Activated gamma-delta T cell (primary cell): ENCODE measurements around the gene OGN.
"Not testable (repeated sequence)": the region's sequence is repeated elsewhere in the genome, so short reads cannot be mapped to it uniquely, and the experiment has no call there.

ENCODE experiments used
- DNase-seq: peaks from one replicate; lab custom pipeline; 2025; lab: John Stamatoyannopoulos, UW
- total RNA-seq, 2 donors: gene quantifications; one replicate each; lab custom pipeline; 2026; lab: John Stamatoyannopoulos, UW

Gene OGN
- 0.17 to 0.36 reads per million in 2 donors for total RNA-seq

DNA sequence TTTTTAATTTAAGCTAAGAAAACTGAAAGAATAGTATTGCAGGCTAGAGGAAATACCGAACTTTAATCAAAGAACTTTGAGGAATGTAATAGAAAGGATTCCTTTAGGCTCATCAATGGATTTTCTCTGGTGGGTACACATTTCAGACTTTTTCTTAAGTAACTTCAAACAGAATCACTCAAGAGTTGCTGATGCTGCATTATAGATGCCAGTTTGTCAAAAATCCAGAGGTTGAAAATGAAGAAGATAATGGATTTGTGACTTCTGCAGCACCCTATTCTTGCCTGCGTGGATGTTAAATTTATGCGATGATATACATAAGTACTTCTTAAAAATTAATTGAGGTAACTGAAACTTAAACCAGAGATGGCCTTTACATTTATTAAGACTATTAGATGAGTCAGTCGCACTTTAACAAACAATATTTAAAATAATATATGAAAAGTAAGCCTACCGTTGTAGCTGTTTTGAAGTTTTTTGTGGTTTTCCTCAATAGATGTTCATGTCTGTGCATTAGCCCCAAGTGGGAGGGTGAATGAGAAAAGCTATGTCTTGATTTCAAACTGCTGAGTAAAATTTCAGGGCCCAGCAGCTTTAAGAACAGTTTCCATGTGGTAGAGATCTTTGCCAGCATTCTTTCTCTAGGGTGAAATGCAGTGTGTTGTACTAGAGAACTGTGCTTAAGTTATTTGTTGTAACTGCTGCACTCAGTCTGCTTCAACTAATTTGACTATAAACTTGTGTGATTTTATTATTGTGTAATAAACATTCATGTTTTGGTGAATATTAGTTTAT, at the start of gene OGN:
OGN (minus strand) TSS at position 537 of the 795 bp plus-strand sequence. CDS start 1,171 bp downstream, outside the sequence.
- DNase-seq = no peak

- DNase-seq = no peak
Observed at GRCh38 chr9:92446536-92446935, 42.2 kb upstream of the OGN start.

DNA sequence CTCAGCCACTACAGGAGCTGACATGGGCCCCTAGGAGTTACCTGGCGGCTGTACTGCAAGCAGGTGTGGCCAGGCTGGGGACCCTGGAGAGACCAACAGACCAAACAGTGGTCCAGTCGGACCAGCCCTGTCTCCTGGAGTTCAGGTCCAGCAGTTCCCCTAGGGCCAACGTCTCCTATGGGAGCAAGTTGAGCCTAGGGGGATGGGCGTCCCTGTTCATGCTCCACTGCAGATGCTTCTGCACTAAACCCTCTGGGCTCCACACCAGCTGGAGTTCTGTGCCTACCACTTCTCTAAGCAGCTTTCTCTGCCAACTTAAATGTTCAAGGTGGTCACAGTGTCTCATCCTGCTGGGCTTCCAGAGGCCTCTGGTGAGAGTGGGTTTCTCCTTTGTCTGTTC, 40.5 kb upstream of the OGN start:
- no peak for DNase-seq

- DNase-seq = no peak
Observed at GRCh38 chr9:92440751-92441046, 36.3 kb upstream of the OGN start.

GRCh38 chr9:92439921-92440750, 35.8 kb upstream of the OGN start:
- no peak for DNase-seq

DNA sequence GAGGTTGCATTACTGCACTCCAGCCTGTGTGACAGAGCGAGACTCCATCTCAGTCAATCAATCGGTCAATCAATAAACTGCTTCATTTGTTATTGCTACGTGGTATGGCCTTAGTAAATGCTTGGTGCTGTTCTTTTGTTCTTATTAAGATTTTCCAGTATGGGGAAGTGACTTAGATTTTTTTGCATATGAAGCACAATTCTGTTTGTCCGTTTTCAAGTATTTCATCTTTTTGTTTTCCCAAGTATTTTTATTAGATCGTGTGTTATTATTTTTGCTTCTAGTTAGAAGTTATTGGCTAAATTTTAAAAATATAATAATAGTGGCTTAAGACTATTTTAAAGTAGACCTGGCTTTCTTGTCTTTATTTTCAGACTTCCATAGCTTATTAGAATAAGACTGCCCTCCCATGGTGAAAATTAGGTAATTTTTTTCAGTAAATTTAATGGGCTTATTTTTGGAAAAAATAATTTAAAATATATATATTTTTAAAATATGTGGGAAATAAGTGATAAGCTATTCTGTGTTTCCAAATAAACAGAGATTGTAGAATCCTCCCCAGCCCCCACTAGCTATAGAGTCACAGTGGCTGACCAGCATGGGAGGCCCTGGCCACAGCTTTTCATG, 34.6 kb upstream of the OGN start:
- DNase-seq = no peak

DNA sequence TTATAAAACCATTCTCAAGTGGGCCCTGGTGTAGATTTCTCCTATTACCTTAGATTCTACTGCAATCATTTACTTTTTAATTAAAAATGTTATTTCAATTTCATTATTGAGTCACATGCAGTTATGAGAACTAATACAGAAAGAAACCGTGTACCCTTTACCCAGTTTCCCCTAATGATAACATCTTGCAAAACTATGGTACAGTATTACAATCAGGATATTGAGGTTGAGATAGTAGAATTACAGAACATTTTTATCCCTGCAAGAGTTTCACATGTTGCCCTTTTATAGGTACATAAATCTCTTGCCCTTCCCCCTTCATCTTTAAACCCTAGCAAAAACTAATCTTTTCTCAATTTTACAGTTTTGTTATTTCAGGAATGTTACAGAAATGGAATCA, 30.9 kb upstream of the OGN start:
- no peak for DNase-seq

DNA sequence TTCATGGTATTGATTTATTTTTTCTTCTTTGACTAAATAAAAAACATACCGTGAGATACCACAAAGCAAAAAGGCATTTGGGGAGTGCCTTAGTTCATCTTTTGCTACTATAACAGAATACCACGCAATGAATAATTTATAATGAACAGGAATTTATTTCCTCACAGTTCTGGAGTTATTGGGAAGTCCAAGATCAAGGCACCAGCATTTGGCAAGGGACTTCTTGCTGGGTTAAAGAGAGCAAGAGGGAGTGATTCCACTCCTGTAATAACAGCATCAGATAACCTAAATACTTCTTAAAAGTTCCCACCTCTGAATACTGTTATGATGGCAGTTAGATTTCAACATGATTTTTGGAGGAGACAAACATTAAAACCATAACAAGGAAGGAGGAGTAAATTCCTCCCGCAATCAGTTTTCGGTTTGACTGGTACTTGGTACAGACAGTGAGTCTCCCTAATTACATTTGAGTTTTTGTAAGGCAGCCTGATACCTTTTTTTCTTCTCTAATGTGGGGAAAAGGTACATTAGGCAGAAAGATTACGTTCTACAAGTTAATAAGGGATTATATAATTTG, 28.7 kb upstream of the OGN start:
- DNase-seq = no peak

GRCh38 chr9:92432350-92432749, 28.0 kb upstream of the OGN start:
- DNase-seq = no peak

DNA sequence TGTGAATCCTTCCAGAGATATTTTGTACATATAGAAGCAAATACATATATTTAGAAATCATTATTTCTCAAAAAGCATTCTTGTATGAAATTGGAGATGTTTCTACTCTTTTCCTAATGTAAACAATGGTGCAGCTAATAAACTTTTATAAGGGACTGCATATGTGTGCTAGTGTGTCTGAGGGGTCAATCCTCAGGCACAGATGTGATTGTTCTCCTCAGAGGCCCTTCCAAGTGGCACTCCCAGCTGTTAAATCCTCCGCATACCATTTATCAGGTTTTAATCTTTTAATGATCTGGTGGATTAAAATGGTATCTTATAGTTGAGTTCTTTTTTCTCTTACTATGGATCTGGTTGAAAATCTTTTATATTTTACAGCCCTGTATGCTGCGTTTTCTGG, 25.5 kb upstream of the OGN start:
- DNase-seq = no peak

DNA sequence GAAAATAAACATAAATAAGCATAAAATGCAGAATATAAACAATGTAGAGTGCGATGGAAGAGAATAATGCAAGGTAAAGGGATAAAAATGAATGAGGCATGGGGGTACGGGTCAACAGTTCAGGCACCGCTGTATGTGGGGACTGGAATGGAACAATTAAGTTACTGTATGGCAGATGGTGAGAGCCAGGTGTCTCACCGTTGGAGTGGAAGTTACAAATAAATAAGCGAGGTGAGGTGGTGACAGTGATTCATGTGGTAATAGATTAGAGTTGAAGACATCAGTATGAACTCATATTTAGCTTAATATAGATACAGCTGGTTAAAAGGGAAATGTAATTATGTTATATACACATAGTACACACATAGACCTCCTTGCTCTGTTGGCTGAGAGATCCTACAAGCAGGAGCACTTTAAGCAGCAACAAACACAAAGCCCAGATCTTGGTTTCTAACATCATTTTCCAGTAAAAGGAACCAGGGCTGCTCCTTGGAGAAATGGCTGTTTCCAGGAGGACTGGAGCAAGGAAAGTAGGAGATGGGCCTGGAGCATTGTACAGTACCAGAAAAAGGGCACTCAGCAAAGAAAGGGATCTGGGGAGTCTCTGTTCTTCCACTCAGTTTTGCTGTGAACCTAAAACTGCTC, 22.2 kb upstream of the OGN start:
- no peak for DNase-seq

DNA sequence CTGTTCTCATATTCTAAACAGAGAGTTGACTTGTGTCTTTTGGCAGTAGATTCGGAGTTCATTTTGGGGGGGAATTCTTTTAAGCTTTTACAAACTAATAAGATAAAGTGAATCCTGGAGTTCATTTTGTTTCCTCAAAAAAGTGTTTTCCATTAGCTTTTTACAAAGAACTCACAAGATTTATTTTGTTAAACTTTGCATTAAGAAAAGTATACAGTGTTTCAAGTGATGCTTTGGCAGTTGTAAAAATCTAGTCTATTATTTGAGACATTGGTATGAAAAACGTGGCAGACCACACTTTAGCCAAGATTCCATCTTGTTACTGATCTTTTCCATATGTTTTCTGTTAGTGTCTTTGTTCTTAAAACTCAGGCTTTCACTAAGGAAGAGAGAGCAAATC, 21.1 kb upstream of the OGN start:
- no peak for DNase-seq

GRCh38 chr9:92424340-92424739, 20.0 kb upstream of the OGN start, which contains the start of gene OMD:
OMD (minus strand) TSS chr9:92424471; CDS start chr9:92417558, 6,913 bp downstream.
- DNase-seq = no peak

DNA sequence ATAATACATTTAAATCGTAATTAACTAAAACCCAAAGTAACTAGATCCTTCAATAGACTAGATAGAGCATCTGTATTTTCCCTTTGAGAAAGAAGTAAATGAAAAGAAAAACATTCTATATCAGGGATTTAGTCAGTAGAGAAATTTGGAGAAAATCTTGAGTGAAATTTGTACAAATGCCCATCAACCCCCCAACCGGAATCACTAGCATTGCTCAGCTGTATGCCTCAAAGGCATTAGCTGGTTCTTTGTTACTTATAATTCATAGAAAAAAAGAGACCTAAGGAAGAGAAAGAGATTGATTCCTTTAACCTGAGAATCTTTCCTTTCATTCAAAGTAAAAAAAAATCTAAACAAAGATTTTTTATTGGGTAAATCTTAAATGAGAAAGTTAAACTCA, 19.2 kb upstream of the OGN start:
- no peak for DNase-seq

DNA sequence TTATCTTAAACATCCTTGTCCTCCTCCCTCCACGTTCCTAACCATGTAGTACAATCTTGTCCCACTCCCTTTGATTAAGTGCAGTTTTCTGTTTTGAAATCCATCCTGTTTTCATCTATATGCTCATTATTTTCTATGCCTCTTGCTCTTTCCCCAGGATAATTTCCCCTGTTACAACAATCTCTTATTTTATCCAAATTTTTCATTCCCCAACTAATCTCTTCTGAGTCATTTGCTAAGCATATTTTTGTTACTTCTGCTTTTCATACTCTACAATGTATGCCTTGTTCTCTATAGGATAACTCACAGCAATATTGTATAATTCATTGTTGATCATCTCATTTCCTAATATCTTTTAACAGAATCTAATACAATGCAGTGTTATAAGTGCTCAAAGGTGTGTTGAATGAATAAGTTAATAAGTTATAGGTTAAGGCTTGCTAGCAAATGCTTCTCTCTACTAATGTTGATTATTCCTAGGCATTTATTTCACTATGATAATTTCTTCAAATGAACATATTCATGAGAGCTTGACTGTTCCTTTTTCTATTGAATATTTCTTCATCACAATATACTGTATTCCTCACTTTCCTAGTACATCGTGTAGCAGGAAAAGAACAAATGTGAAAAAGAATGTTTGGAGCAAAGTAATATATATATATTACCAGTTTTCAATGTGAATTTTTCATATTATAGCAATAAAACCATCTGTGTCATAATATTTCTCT, 18.4 kb upstream of the OGN start:
- no peak for DNase-seq

DNA sequence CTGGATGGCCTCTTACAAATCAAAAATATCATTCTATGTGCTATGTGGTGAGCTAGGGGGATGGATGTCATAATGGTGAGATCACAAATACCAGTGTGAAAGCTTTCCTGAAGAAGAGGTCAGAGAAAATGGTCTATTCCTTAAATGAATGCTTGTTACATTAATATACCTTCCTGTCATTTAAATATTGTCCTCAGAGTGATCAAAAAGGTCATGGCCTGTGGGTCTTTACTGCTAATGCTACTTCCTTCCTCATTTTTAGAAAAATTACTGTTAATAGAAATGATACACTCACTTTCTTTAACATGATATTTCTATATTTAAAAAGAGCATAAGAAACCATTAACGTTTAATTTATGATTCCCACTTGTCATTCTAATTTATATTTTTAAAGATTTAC, 10.2 kb upstream of the OGN start:
- DNase-seq = no peak

DNA sequence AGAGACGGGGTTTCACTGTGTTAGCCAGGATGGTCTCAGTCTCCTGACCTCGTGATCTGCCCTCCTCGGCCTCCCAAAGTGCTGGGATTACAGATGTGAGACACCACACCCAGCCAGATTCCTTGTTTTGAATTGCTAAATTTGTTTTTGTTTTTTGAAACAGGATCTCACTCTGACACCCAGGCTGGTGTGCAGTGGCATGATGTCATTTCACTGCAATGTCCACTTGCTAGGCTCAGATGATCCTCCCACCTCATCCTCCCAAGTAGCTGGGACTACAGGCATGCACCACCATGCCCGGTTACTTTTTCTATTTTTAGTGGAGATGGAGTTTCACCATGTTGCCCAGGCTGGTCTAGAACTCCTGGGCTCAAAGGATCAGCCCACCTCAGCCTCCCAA, 6.8 kb upstream of the OGN start:
- not testable (repeated sequence) for DNase-seq

- DNase-seq = no peak
Observed at GRCh38 chr9:92408747-92409478, 4.5 kb upstream of the OGN start.

DNA sequence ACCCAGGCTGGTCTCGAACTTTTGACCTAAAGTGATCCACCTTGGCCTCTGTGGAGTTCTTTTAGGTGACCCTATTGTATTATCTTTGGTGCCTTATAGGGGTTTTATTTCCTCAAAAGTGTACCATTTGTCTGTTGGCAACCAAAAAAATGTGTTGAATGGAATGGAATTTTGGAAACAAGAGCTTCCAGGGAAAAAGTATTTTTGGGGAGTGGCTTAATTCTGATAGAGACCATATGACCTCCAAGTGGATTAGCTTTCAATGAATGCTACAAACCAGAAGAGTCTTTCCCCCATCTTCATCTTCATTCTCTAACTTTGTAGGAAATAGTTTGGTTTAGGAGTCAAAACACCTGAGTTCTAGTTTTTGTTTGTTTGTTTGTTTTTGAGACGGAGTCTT, 3.4 kb upstream of the OGN start:
- no peak for DNase-seq

DNA sequence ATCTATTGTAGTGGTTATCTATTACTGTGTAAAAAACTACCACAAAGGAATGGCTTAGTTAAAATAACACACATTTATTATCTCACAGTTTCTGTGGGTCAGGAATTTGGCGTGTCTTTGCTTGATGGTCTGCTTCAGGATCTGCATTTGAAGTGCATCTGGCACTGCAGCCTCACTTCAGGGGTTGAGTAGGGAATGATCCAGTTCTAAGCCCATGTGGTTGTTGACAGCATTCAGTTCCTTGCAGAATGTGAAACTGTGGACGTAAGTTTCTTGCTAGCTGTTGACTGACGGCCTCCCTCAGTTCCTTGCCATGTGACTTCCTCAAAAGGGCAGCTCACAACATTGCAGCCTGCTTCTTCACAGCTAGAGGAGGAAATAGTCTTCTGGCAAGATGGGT, 2.1 kb upstream of the OGN start:
- no peak for DNase-seq

GRCh38 chr9:92405818-92406217, 1.4 kb upstream of the OGN start:
- no peak for DNase-seq
